GM19351 (cell line): Measurements from ENCODE around the gene MPZ.

Source experiments
- ATAC-seq: cut with Tn5 transposase; IDR thresholded peaks from one replicate; pipeline ENCODE4 v1.9.1; 2021; ENCODE audit warnings: mild to moderate bottlenecking, moderate library complexity; ENCODE audit not compliant: unreplicated experiment

Gene MPZ

DNA sequence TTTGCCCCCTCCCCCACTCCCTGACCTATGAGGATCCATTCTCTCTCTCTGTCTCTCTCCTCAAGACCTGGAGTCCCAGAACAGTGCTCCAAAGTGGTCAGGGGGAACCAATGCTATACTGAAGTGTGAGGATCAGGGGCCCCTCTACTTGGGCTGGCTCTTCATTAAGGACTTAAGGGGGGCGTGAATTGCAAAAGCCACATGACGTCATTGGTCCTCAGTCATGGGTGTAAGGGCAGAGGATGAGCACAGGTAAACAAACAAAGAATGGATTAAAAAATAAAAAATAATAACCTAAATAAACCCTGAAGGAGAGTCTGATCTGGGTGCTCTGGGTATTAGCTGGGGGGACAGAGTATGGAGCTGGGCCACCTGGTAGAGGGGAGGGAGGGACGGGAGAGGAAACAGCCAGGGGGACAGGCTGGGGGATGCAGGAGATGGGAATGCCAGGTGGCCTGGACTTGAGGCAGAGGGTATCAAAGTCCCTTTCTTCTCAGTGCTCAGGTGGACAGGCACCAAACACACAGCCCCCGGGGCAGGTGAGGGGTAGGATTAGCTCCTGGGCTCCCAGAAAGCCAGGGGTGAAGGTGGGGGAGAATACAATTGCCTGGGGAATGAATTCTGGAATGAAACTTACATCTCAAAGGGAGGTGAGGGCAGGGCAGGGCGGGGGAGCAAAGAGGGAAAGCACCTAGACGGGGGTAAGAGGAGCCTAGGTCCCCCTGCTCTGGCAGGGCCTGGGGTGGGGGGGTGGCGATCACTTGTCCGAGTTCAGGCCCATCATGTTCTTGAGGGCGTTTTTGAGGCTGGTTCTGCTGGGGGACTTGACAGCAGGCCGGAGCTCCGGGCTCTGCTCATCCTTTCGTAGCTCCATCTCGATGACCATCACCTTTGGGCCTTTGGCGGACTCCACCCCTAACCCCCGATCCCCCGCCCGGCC is 4.6 kb downstream of the MPZ start:
- ATAC-seq = no peak

DNA sequence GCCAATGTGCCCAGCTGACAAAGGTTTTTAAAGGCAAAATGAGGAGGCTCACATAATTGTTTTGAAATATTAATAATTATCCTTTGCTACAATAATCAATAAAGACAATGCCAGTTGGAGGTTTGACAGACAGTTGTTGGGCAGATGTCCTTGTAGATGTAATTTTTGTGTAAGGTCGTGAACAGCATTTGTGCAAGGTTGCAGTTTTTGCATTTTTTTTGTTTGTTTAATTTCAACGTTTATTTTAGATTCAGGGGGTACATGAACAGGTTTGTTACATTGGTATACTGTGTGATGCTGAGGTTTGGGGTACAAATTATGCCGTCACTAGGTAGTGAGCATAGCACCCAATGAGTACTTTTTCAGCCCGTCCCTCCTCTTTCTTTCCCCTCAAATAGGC is 9.3 kb downstream of the MPZ start:
- no peak for ATAC-seq

DNA sequence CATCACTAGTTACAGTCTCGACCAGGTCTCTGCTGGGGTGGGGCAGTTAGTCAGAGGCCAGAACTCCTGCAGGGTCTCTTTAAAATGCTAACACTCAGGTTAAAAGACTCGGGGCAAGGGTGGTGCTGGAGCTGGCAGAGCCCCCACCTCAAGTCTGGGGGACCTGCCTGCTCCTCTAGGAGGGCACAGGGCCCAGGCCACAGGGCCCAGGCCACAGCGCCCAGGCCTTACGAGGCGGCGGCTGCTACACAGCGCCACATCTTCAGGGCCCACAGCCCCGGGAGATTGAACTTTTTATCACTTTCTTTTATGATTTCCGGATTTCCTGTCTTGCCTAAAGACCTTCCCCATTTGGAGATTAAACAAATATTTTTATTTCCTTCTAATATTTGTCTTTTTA is 10.4 kb downstream of the MPZ start:
- ATAC-seq = no peak

DNA sequence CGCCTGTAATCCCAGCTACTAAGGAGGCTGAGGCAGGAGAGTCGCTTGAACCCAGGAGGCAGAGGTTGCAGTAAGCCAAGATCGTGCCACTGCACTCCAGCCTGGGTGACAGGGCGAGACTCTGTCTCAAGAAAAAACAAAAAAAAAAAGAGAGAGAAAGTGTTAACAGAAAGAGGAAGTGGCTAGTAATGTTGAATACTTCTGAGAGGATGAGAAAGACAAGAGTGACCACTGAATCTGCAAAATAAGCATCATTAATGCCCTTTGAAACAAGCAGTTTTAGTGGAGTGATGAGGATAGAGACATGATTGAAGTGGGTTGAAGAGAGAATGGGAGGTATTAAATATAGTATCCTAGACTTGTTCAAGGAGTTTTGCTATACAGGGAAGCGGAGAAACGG is 11.7 kb downstream of the MPZ start:
- ATAC-seq = no peak

DNA sequence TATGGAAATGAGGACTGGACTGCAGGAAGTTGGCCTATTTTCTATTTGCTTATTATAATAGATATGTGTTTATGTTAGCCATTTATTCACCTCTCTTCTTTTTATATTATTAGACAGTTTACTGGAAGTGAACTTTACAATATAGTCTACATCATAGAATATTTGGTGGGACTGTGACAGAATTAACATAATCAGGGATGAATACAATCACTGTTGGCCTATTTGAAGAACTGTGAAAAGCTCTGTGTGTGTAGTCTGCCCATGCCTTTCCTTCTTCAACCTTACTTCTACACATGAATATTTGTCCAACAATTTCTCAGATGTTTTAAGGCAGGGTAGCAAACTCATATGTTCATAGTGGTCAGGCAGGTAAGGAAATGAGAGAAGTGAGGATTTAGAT is 12.4 kb downstream of the MPZ start:
- no peak for ATAC-seq

DNA sequence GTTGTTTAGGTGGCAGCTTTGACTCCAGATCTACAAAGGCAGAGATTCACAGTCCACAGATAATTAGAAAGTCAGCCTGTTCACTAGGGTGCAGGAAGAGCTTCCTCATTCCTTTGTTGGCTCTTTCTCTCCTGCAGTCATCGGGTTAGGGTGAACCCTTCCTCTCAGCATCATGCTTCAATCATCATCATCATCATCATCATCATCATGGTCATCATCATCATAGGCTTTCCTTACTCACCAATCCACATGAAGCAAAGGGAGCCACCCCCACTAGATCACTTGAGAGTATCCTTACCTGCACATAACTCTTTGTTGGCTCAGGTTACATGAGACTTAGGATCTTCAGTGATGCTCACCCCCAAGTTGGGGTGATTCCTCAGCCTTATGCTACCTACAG is 19.0 kb downstream of the MPZ start:
- no peak for ATAC-seq

DNA sequence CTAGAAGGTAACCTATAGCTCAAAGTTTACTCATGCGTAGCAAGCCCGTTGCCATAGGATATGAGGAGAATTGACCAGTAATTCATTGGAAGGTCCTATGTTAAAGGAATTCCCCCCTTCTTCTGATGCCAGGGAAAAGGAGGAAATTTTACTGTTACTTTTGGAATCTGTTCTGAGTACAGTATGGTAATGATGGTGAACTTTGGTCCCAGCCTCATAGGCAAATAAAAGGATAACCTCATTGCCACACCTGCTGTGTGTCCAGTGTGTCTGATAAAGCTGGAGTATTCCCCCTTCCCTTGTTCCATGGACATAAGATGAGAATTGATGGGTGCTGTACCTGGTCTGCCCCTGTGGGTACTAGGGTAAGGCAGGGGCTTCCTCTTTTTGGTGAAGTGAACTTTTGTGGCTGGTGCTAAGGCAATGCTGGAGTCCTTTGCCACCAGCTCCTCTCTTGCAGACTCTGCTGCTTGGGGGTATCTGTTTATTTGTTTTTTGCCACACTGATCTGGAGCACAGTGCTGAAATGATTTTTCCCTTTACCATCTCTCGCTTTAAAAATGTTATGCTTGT is 22.2 kb downstream of the MPZ start:
- ATAC-seq = no peak

DNA sequence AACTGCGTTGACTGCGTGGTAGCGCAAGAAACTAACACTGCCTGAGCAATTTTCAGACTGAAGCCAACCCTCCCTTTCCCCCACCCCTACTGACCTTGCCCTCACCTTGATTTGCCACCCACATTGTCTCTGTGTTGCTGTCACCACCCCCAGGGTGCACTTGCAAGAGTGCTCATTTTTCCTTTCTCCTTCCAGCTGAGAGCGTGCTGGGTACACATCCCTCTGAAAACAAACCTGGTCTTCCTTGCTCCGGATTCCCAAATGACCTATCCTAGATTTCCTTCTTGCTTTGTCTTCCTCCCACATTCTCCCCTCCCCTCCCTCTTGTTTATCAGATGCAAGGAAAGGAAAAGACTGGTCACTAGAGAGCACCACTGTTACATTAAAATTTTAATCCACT is 24.2 kb downstream of the MPZ start:
- ATAC-seq = no peak

DNA sequence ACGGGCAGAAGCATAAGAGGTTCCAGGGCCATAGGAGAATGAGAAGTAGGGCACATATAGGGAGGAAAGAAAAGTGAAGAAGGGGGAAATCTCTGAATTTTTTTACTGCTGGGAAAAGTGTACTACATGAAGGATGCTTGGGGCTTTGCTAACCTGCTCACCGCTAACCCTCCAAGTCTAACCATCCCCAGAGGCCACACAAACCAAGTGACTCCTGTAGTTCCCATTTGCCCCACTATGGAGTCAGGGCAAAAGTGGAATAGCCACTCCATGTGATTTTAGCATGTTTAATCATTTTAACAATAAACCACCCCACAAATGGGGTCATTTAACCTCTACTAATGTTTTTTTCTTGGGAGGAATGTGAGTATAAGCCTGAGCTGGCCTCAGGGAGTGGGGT is 24.7 kb downstream of the MPZ start:
- no peak for ATAC-seq

DNA sequence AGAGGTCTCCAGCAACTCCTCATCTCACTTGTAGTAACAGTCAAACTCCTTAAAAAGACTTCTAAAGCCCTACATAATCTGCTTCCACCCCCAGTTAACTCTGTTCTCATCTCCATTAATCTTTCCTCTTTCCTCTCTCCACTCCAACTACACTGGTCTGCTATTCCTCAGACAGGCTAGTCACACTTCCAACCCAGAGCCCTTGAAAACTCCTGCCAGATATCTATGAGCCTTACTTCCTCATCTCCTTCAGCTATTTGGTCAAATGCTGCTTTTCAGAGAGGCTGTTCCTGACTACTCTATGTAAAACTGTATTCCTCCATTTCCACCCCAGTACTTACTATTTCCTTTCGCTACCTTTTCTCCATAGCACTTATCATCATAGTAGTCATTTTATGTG is 26.8 kb downstream of the MPZ start:
- ATAC-seq = no peak

DNA sequence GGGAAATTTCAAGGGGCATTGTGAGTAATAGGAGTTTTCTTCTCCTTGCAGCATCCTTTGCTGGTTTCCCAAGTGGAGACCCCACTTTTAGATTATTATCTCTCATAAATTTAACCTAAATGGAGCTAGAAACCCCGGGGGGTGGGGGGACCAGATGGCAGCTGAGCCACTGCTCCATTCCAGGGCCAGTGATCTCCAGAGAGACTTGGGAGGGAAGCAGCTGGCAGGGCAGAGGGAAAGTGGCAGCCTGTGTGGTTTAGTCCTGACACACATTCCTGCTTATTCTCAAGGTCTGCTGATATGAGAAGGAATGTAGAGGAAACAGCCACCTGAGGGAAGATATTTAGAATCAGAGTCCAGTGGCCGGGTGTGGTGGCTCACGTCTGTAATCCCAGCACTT is 34.9 kb downstream of the MPZ start:
- ATAC-seq = no peak

DNA sequence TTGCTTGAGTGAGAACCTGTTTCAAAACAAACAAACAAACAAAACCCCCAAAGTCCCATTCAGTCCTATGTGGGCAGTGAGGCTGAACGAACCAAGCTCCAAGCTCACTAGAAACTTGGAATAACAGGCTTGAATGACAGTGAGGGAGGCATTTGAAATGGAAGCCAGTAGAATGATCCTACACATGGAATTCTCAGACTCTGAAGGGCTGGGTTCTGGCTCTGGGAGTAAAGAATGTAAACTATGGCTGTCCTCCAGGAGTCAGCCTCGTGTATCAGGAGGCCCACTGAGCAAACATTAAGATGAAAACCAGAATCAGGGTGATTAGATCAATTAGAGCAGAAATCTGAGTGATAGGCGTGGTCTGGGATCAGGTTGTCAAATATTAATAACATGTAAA is 36.4 kb downstream of the MPZ start:
- ATAC-seq = no peak

DNA sequence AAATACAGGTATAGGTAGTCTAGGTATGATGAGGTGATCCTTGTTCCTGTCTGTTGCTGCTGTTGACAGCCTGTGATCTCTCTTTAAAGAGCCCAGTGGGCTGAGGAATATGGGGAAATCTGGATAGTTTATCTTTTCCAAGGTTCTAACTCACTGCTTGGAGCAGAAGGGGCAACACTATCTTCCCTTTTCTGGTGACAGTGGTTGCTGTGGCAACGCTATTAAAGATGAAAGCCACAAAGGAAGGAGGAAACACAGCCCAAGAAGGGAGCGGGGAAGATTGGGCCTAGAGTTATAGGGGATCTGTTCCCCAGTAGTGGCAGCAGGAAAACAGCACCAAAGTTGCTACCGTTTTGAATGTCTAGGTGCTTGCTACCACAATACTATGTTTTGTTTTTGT is 42.4 kb downstream of the MPZ start:
- no peak for ATAC-seq

DNA sequence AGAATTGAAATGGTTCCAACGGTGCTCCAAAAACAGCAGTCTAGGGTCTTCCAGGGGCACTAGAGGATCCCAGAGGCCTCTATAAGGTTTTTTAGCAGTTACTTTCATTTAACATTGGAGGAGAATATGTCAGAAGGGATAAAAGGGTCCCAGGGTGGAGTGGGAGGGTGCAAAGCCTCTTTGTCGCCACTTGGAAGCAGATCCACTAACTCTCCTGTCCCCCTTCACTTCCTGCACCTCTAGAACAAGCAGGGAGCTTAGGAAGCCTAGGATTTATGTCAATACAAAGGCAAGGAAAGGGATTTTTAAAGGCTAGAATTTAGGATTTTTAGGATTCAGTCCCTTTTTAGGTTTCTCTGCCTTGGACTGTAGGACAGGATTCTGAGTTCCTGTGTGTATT is 42.9 kb downstream of the MPZ start:
- ATAC-seq = no peak

DNA sequence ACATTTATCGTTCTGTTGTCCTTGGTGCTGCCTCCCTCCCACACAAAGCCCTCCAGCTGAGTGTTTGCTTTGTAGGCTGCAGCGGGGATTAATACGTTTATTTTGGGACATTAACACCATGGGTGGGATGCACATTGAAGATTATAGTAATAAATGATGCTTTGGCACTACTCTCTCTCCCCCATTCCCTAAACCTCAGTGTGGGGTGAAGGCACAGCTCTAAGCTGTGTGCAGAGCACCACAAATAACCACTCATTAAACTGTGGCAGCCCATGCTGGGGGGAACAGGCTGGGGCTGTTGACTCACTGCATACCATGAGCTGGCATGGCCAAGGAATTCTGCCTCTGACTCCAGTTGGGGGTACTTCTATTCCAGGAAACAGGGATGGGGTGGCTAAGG is 43.6 kb downstream of the MPZ start:
- ATAC-seq = no peak

DNA sequence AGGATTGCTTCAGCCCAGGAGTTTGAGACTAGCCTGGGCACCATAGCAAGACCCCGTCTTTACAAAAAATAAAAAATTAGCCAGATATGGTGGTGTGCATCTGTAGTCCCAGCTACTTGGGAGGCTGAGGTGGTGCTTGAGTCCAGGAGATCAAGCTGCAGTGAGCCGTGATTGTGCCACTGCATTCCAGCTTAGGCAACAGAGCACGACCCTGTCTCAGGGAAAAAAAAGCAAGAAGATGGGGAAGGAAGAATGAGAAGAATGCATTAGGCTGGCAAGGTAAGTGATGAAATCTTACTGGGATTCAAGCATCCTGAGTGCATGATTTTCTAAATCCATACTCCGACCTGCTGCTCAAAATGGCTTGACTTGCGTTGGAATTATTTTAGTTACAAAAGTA is 44.5 kb downstream of the MPZ start:
- no peak for ATAC-seq

DNA sequence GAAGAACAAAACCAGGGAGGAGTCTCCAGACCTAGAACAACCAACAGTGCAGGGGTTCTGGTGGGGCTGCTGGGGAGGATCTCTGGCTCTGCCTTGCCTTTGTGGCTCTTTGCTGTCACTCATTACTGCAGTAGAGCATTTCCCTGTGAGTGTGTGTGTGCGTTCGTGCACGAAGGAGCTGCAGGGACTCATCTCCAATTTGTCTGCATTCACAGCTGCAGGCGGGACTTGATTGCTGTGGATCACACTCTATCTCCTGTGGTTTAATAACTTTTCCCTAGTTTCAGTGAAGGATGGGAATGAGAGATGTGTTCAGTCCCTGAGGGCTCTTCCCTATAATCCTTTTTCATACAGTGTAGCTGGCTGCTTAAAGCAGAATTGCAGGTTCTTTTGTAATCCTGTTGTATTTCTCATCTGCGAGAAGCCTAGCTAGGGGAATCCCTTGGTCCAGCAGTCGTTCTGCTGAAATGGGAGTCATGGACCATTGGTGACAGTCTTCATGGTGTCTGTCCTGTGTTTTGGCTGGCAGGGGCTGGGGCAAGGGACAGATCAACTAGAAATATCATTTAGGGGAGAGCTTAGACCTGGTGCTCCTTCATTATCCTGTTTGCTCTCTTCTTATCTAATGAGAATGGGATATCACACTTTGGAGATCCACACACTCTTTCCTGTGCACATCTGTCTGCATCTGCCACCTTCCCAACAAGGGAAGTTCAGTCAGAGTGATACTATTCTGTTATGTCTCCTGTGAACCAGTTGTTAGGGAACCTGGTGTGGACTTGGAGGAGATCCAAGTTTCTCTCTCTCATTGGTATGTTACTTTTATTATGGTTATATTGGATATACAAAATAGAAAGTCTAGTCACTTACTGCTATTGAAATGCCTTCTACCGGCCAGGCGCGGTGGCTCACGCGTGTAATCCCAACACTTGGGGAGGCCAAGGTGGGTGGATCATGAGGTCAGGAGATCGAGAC is 48.2 kb downstream of the MPZ start:
- no peak for ATAC-seq

DNA sequence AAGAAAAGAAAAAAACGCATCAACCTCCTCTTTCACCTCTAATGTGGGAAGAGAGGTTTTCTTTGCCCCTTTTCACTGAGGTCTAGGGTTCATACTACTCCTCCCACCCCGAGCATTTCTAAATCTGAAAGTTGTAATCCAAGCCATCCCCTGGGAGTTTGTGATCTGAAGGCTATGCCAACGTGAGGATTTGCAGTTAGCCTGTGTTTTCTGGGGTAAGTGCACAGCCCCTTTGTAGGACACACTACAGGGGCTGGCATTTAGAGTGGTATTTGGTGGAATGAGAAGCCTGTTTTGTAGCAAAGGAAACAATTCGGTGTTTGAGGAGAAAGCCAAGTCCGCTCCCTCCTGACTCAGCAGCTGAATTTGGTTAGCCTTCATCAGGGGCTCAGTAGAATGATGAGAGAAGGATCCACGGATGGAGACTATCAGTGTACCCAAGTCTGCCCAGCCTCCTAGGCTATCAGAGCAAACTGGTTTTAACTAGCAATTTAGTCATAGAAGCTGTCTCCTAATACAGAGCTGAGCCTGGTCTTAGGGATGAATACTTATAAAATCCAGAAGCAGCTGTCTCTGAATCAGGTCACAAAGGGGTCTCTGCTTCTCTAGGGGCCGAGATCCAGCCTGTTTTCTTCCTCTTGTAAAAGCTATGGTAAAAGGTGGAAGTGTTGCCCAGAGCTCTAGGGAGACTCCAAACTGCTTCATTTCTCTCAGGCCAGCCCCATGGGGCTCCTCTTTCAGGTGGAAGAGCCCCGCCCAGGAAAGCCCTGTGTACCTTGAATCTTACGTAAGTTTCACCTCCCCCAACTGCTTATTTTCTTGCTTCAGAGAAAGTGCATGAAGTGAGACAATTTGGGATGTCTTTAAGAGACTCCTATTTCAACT is 49.1 kb downstream of the MPZ start:
- no peak for ATAC-seq

DNA sequence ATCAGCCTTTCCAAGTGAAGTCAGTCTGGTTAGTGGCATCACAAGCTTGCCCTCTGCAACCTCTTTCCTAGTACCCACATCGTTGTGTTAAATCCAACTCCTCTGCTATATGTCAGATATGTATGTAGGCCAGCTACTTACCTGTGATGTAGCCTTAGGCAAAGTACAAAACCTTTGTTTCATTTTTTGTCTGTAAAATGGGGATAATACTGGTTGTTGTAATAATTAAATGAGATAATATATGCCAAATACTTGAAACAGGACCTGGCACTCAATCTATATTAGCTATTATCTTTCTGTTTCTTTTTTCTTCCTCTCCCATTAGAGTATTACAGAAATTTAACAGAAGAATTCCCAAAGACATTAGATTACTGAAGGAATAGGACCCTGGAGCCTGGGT is 50.0 kb downstream of the MPZ start:
- ATAC-seq = no peak

DNA sequence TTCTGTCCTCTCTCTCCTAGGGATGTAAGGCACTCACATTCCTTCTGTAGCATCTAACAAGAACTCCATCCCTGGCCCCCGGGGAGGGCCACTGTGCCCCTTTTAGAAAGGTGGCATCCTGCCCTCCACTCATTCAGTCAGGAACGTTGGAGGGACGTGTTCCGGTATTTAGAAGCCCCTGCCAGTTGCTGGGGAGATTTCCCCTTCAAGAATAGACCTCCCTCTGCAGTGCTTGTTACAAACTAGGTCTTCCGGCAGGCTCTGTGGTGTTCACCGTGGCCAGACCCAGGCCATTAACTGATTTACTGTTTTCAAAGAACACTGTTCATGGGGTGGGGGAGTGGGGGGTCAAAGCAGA is 50.4 kb downstream of the MPZ start:
- ATAC-seq = no peak
